BJ (cell line): ENCODE data around the gene THUMPD3. TPM values are rescaled to one million over a fixed set of nuclear protein-coding genes. Genes with fewer than 3 reads are reported as not detected.

Experiments
- CTCF ChIA-PET: fragments of 350-600 bp; formaldehyde crosslinking; extraction: SDS; loops from one replicate; lab custom pipeline; 2021; ENCODE audit warnings: antibody characterized with exemption, inconsistent platforms; lab: Yijun Ruan, JAX
- POLR2A ChIA-PET: fragments of 300-600 bp; sonication (Branson Sonifier 250); formaldehyde crosslinking; extraction: SDS; loops from one replicate; lab custom pipeline; 2021; ENCODE audit warnings: antibody characterized with exemption; lab: Charles Lee
- DNase-seq: peaks from one replicate; pipeline ENCODE4 v3.0.0-alpha.2; 2011; ENCODE audit warnings: low read depth
- H3K27me3 ChIP-seq: 2 replicates; pipeline ENCODE4 v1.6.0; 2011; ENCODE audit warnings: low read length; ENCODE audit not compliant: control insufficient read depth, insufficient read depth
- H3K36me3 ChIP-seq: 2 replicates; pipeline ENCODE4 v1.5.1; 2011; ENCODE audit warnings: low read length; ENCODE audit not compliant: control insufficient read depth, insufficient read depth
- H3K4me3 ChIP-seq: 2 replicates; pipeline ENCODE4 v1.5.1; 2011; ENCODE audit warnings: low read depth, mild to moderate bottlenecking, control low read depth, low read length
- CTCF ChIP-seq: IDR thresholded peaks from 2 replicates; pipeline ENCODE4 v1.5.1; 2011; ENCODE audit warnings: low read depth, mild to moderate bottlenecking, control low read depth, inconsistent platforms, low read length, moderate library complexity; ENCODE audit not compliant: insufficient read depth
- polyA plus RNA-seq: library from polyadenylated mRNA; depleted of rRNA; stranded (reverse); fragments of >200 nt; gene quantifications from 2 replicates; pipeline ENCODE4 v1.2.3, GENCODE V29; 2011

THUMPD3 gene
- polyA plus RNA-seq, 1 experiment, result 18.2 TPM

GRCh38 chr3:9386501-9387321, 23.9 kb downstream of the THUMPD3 start:
- ChIA-PET CTCF (interaction anchor here (0.6 kb wide), 1 partner anchor 10 kb away, joined by 4 read pairs; no protein-coding TSS in a partner anchor), POLR2A (interaction anchor here (1.0 kb wide), 1 partner anchor 9 kb away, joined by 3 read pairs; no protein-coding TSS in a partner anchor)
- Histone ChIP-seq H3K4me3 (no peak overlapping the region), H3K27me3 (no peaks in the 10 kb centered on the region), H3K36me3 (peaks cover 23% of the 10 kb centered on the region)
- no peak for DNase-seq
- TF ChIP-seq CTCF, result no peak

- ChIA-PET CTCF (no interaction called here), POLR2A (no interaction called here)
- TF ChIP-seq CTCF, result no peak
- Histone ChIP-seq H3K4me3 (no peak overlapping the region), H3K36me3 (peaks cover 23% of the 10 kb centered on the region), H3K27me3 (no peaks in the 10 kb centered on the region)
- no peak for DNase-seq
Observed at GRCh38 chr3:9387322-9387655, 24.4 kb downstream of the THUMPD3 start.

- no peak overlapping the region for H3K4me3 ChIP-seq
- TF ChIP-seq CTCF, result no peak
- H3K36me3 ChIP-seq, result peaks cover 23% of the 10 kb centered on the region
- H3K27me3 ChIP-seq, result no peaks in the 10 kb centered on the region
- ChIA-PET CTCF (interaction anchor here (0.9 kb wide), 1 partner anchor 11 kb away, joined by 3 read pairs; no protein-coding TSS in a partner anchor), POLR2A (no interaction called here)
- DNase-seq, result no peak
Observed at GRCh38 chr3:9388142-9388541, 25.3 kb downstream of the THUMPD3 start.

GRCh38 chr3:9388562-9389272, 25.9 kb downstream of the THUMPD3 start:
- ChIA-PET CTCF (interaction anchor here (0.9 kb wide), 1 partner anchor 11 kb away, joined by 3 read pairs; no protein-coding TSS in a partner anchor), POLR2A (no interaction called here)
- Histone ChIP-seq H3K27me3 (no peaks in the 10 kb centered on the region), H3K4me3 (no peak overlapping the region), H3K36me3 (peaks cover 26% of the 10 kb centered on the region)
- TF ChIP-seq CTCF, result no peak
- no peak for DNase-seq

GRCh38 chr3:9390265-9390888, 27.5 kb downstream of the THUMPD3 start:
- DNase-seq, result no peak
- CTCF ChIA-PET, result no interaction called here

More at GRCh38 chr3:9390265-9390888, 27.5 kb downstream of the THUMPD3 start:
- Histone ChIP-seq H3K36me3 (peaks cover 27% of the 10 kb centered on the region), H3K27me3 (no peaks in the 10 kb centered on the region), H3K4me3 (no peak overlapping the region)
- POLR2A ChIA-PET, result no interaction called here
- TF ChIP-seq CTCF, result no peak
